HepG2 (cell line): Measurements from ENCODE around the gene SPACA6. TPM values are rescaled to one million over a fixed set of nuclear protein-coding genes. Genes with fewer than 3 reads are reported as not detected.

Experiments used
- ATAC-seq: fragments of 200-7000 bp; cut with Tn5 transposase; 3 replicates; pipeline ENCODE4 v1.9.1; 2020; ENCODE audit warnings: mild to moderate bottlenecking, moderate library complexity
- BruUV-seq: library from RNA; stranded (reverse); fragments of 400-500 nt; replicated peaks from 2 replicates; lab custom pipeline; 2021; lab: Mats Ljungman, UMichigan
- CTCF ChIA-PET: fragments of 300-600 bp; formaldehyde crosslinking; extraction: SDS; loops from one replicate; lab custom pipeline; 2021; ENCODE audit warnings: low total read pairs, inconsistent platforms, low intra/inter-chr PET ratio; lab: Yijun Ruan, JAX
- POLR2A ChIA-PET: fragments of 350-600 bp; sonication (Branson Sonifier 250); formaldehyde crosslinking; loops from one replicate; lab custom pipeline; 2020; ENCODE audit warnings: antibody characterized with exemption, inconsistent platforms; lab: Yijun Ruan, JAX
- DNase-seq: peaks from one replicate; pipeline ENCODE4 v3.0.0-alpha.2; 2015; ENCODE audit warnings: low spot score
- FAIRE-seq: peaks from 3 replicates; lab custom pipeline; 2011; peaks lifted over from hg19 to GRCh38; lab: Jason Lieb, UNC
- H2AFZ ChIP-seq: one replicate; pipeline ENCODE4 v1.6.1; 2011; ENCODE audit warnings: low read length, inconsistent platforms
- H3K27ac ChIP-seq: fragments of 300-600 bp; 3 replicates; pipeline ENCODE4 v1.8.0; 2011; ENCODE audit warnings: mixed run types, mild to moderate bottlenecking, mixed read lengths, low read length, inconsistent platforms; ENCODE audit not compliant: insufficient read depth; ENCODE audit errors: extremely low read length
- H3K27me3 ChIP-seq, 2 experiments: fragments of 200-600 bp in 1 of 2; 2 replicates in 1 of 2; 3 replicates in 1 of 2; pipeline versions ENCODE4 v1.6.0 to v1.8.0; 2011; ENCODE audit warnings: low read length in 2 of 2, mild to moderate bottlenecking in 2 of 2, moderate library complexity in 2 of 2, inconsistent platforms in 1 of 2; ENCODE audit not compliant: insufficient read depth in 2 of 2, control insufficient read depth in 1 of 2
- H3K36me3 ChIP-seq, 2 experiments: fragments of 200-600 bp in 1 of 2; replicated peaks in 1 of 2; 2 replicates in 1 of 2; 3 replicates in 1 of 2; pipeline versions ENCODE4 v1.5.1 to v1.8.0; 2011; ENCODE audit warnings: low read length in 2 of 2, inconsistent platforms in 1 of 2; ENCODE audit not compliant: insufficient read depth in 2 of 2, control insufficient read depth in 1 of 2
- H3K4me1 ChIP-seq: 2 replicates; pipeline ENCODE4 v1.5.1; 2012; ENCODE audit warnings: low read length, inconsistent platforms; ENCODE audit not compliant: insufficient read depth
- H3K4me2 ChIP-seq: 2 replicates; pipeline ENCODE4 v1.6.0; 2011; ENCODE audit warnings: low read depth, low read length, inconsistent platforms
- H3K4me3 ChIP-seq, 3 experiments: fragments of 200-600 bp in 1 of 3; sonication (generic), shearing (Covaris generic) in 1 of 3; replicated peaks in 1 of 3; 2 replicates each; pipeline ENCODE4 v1.5.1; 2011 to 2016; ENCODE audit warnings: low read length in 3 of 3, inconsistent platforms in 2 of 3, low read depth in 2 of 3, mild to moderate bottlenecking in 2 of 3, control low read depth in 1 of 3, mixed read lengths in 1 of 3; ENCODE audit not compliant: insufficient read depth in 1 of 3
- H3K79me2 ChIP-seq: one replicate; pipeline ENCODE4 v1.6.1; 2011; ENCODE audit warnings: low read length, inconsistent platforms; ENCODE audit not compliant: insufficient read depth
- H3K9ac ChIP-seq: 2 replicates; pipeline ENCODE4 v1.6.0; 2011; ENCODE audit warnings: mild to moderate bottlenecking, low read depth, low read length, inconsistent platforms; ENCODE audit not compliant: insufficient read depth
- H3K9me3 ChIP-seq: 2 replicates; pipeline ENCODE4 v1.5.1; 2012; ENCODE audit warnings: mild to moderate bottlenecking, low read length
- H4K20me1 ChIP-seq: 2 replicates; pipeline ENCODE4 v1.6.0; 2011; ENCODE audit warnings: inconsistent platforms, mild to moderate bottlenecking, low read length, moderate library complexity; ENCODE audit not compliant: insufficient read depth
- NFAT5 ChIP-seq: sonication (generic); formaldehyde crosslinking; IDR thresholded peaks from 2 replicates; pipeline ENCODE4 v1.4.0; 2020; ENCODE audit warnings: missing genetic modification reagents
- NFYB ChIP-seq: sonication (generic); formaldehyde crosslinking; IDR thresholded peaks from 2 replicates; pipeline ENCODE4 v1.4.0; 2020; ENCODE audit warnings: missing genetic modification reagents
- RBFOX2 ChIP-seq: fragments of 200-400 bp; formaldehyde crosslinking; IDR thresholded peaks from 2 replicates; pipeline ENCODE4 v1.6.1; 2017; ENCODE audit warnings: low read depth, mild to moderate bottlenecking, low read length
- ZNF225 ChIP-seq: sonication (generic); formaldehyde crosslinking; IDR thresholded peaks from 2 replicates; pipeline ENCODE4 v1.4.0; 2020; ENCODE audit warnings: mild to moderate bottlenecking, missing genetic modification reagents
- ZNF263 ChIP-seq: sonication (generic); formaldehyde crosslinking; IDR thresholded peaks from 2 replicates; pipeline ENCODE4 v1.4.0; 2020; ENCODE audit warnings: missing genetic modification reagents
- WGBS: methylation state at CpG from one replicate; pipeline ENCODE4 v1.1.6; 2017; ENCODE audit warnings: low lambda C conversion rate; 5-methylcytosine and 5-hydroxymethylcytosine counted together
- in situ Hi-C: cut with HindIII; loops from 2 replicates; pipeline ENCODE4 v1.10.0; 2017; ENCODE audit warnings: low pct_unique_long_range_greater_than_20kb; ENCODE audit not compliant: extremely low pct_ligation_motif_present
- intact Hi-C: fragments of 100-400 bp; cut with micrococcal nuclease; formaldehyde crosslinking; loops from one replicate; pipeline ENCODE4 v1.10.0; 2022; ENCODE audit not compliant: unreplicated experiment
- polyA plus RNA-seq, 8 experiments: library from polyadenylated mRNA; depleted of rRNA in 3 of 8; stranded (reverse) in 7 of 8; unstranded in 1 of 8; fragments of >200 nt; fragmentation: Illumina TruSeq in 4 of 8; extraction: Trizol in 4 of 8; gene quantifications; 2 replicates each; pipeline versions ENCODE4 v1.2.1 to v1.2.3, GENCODE V29; 2011 to 2016; ENCODE audit warnings: low read depth in 4 of 8, missing spikeins in 1 of 8, mixed read lengths in 1 of 8; ENCODE audit not compliant: insufficient read depth in 1 of 8
- total RNA-seq, 5 experiments: library from RNA; depleted of rRNA; stranded (reverse); fragments of >200 nt; fragmentation: Illumina TruSeq; extraction: Trizol; gene quantifications; 2 replicates each; pipeline ENCODE4 v1.2.3, GENCODE V29; 2016; ENCODE audit warnings: low read depth in 1 of 5

SPACA6 gene
- total and polyA plus RNA-seq, 2 of the 13 experiments (the other 11 are each of a cell fraction or from before 2014, with no cell fraction given) = 1.4 to 2.2 TPM

GRCh38 chr19:51692468-51692867 lies 662 bp upstream of the SPACA6 start:
- H3K9me3 ChIP-seq = no peaks in the 10 kb centered on the region
- ChIA-PET POLR2A (no interaction called here), CTCF (no interaction called here)
- no peak overlapping the region for H3K27ac ChIP-seq
- 80% methylated on average over 1 of the region's 18 CpGs for WGBS
- peaks cover 15% of the 10 kb centered on the region; the same call in 1 of the 2 replicates for H4K20me1 ChIP-seq
- H3K4me3 ChIP-seq = no peak overlapping the region
- no TSS peak for BruUV-seq
- peaks cover 21% of the 10 kb centered on the region for H3K4me1 ChIP-seq
- H3K27me3 ChIP-seq = no peaks in the 10 kb centered on the region; a peak in 1 of 5 replicates
- no peak overlapping the region for H3K9ac ChIP-seq
- in situ Hi-C loops (no loop called here), intact Hi-C loops (no loop called here)
- ATAC-seq = no peak
- peaks cover 2 to 6% of the 10 kb centered on the region in 2 experiments; a peak in 1 of 5 replicates for H3K36me3 ChIP-seq
- TF ChIP-seq RBFOX2 (peak; percentile 51), ZNF225 (no peak), NFYB (CRISPR knock-in tag) (no peak)
- H3K79me2 ChIP-seq = no peaks in the 10 kb centered on the region
- DNase-seq = no peak
- no peak for FAIRE-seq
- no peak overlapping the region for H3K4me2 ChIP-seq
- no peak overlapping the region for H2AFZ ChIP-seq

GRCh38 chr19:51693819-51694218 lies 689 bp downstream of the SPACA6 start:
- POLR2A ChIA-PET = no interaction called here
- intact Hi-C loops = no loop called here
- 82% methylated on average over 2 of the region's 2 CpGs for WGBS

More at GRCh38 chr19:51693819-51694218, 689 bp downstream of the SPACA6 start:
- Histone ChIP-seq H3K4me2 (no peak overlapping the region), H4K20me1 (peaks cover 15% of the 10 kb centered on the region; the same call in 1 of the 2 replicates), H3K36me3 (peaks cover 2 to 6% of the 10 kb centered on the region in 2 experiments; a peak in 1 of 5 replicates), H3K9ac (no peak overlapping the region), H3K79me2 (no peaks in the 10 kb centered on the region), H3K9me3 (no peaks in the 10 kb centered on the region), H2AFZ (no peak overlapping the region), H3K4me1 (peaks cover 8% of the 10 kb centered on the region; the same call in 1 of the 2 replicates), H3K27ac (no peak overlapping the region), H3K4me3 (no peak overlapping the region), H3K27me3 (no peaks in the 10 kb centered on the region; a peak in 1 of 5 replicates)
- FAIRE-seq = no peak
- in situ Hi-C loops = no loop called here
- no peak for ATAC-seq
- no peak for DNase-seq
- CTCF ChIA-PET = no interaction called here
- TF ChIP-seq NFAT5 (CRISPR knock-in tag) (no peak), ZNF263 (CRISPR knock-in tag) (peak; percentile 55; the same call in 1 of the 2 replicates)
- BruUV-seq = no TSS peak
